K562 (cell line): ENCODE measurements around the gene HS2ST1. TPM values are rescaled to one million over a fixed set of nuclear protein-coding genes. Genes with fewer than 3 reads are reported as not detected.
A peak's percentile ranks its signal among the peaks of the same experiment; 100 is the strongest.

Source experiments
- BRF1 ChIP-seq: IDR thresholded peaks from 3 replicates; pipeline ENCODE4 v1.6.1; 2011; ENCODE audit warnings: borderline replicate concordance, mild to moderate bottlenecking; ENCODE audit not compliant: insufficient read length; ENCODE audit errors: extremely low read depth
- CBX5 ChIP-seq: IDR thresholded peaks from 2 replicates; pipeline ENCODE4 v1.6.1; 2014; ENCODE audit warnings: low read depth, borderline replicate concordance
- CREB5 ChIP-seq: fragments of 250-450 bp; sonication (Bioruptor Pico); IDR thresholded peaks from 2 replicates; pipeline ENCODE4 v1.5.0; 2020; ENCODE audit warnings: mild to moderate bottlenecking
- ELF2 ChIP-seq: fragments of 250-450 bp; sonication (Bioruptor Pico); IDR thresholded peaks from 2 replicates; pipeline ENCODE4 v1.5.0; 2021; ENCODE audit warnings: mild to moderate bottlenecking
- ERF ChIP-seq: fragments of 450-650 bp; formaldehyde crosslinking; IDR thresholded peaks from 2 replicates; pipeline ENCODE4 v1.4.0; 2020; ENCODE audit warnings: mild to moderate bottlenecking, mixed read lengths
- FOXM1 ChIP-seq, 2 experiments: fragments of 450-650 bp in 1 of 2; sonication (generic) in 1 of 2; formaldehyde crosslinking in 1 of 2; IDR thresholded peaks; 2 replicates each; pipeline versions ENCODE4 v1.6.1 to v1.9.0; 2017 to 2022; ENCODE audit warnings: low read depth in 2 of 2, mild to moderate bottlenecking in 2 of 2, missing genetic modification reagents in 1 of 2, moderate library complexity in 1 of 2
- MAFF ChIP-seq: IDR thresholded peaks from 2 replicates; pipeline ENCODE4 v1.6.1; 2012; ENCODE audit warnings: low read length, improper control_type of control experiment
- NFE2L1 ChIP-seq: fragments of 450-650 bp; IDR thresholded peaks from 2 replicates; pipeline ENCODE4 v1.6.1; 2016; ENCODE audit warnings: missing genetic modification characterization, low read depth, mild to moderate bottlenecking, missing compliant biosample characterization, moderate library complexity, borderline replicate concordance
- POLR2A ChIP-seq: fragments of 450-650 bp; conservative IDR thresholded peaks from 2 replicates; pipeline ENCODE4 v1.6.1; 2016
- POLR3A ChIP-seq: IDR thresholded peaks from 2 replicates; pipeline ENCODE4 v1.6.1; 2011; ENCODE audit warnings: borderline replicate concordance, mild to moderate bottlenecking, moderate library complexity; ENCODE audit not compliant: insufficient read length, insufficient read depth; ENCODE audit errors: extremely low read depth
- SRSF9 ChIP-seq: fragments of 200-400 bp; formaldehyde crosslinking; IDR thresholded peaks from 2 replicates; pipeline ENCODE4 v1.6.1; 2017; ENCODE audit warnings: low read depth, low read length, borderline replicate concordance
- XRCC5 ChIP-seq: fragments of 200-400 bp; formaldehyde crosslinking; IDR thresholded peaks from 2 replicates; pipeline ENCODE4 v1.6.1; 2017; ENCODE audit warnings: low read depth, mild to moderate bottlenecking, low read length
- ZBTB17 ChIP-seq: fragments of 450-650 bp; formaldehyde crosslinking; IDR thresholded peaks from 2 replicates; pipeline ENCODE4 v1.4.0; 2020; ENCODE audit warnings: mild to moderate bottlenecking
- ZKSCAN1 ChIP-seq: fragments of 150-350 bp; IDR thresholded peaks from 2 replicates; pipeline ENCODE4 v1.6.1; 2016; ENCODE audit warnings: low read depth, low read length
- ZNF263 ChIP-seq: sonication (generic); formaldehyde crosslinking; IDR thresholded peaks from 2 replicates; pipeline ENCODE4 v1.8.0; 2022; ENCODE audit warnings: mild to moderate bottlenecking, missing genetic modification reagents, borderline replicate concordance
- ZNF280B ChIP-seq: fragments of 250-450 bp; sonication (Bioruptor Pico); IDR thresholded peaks from 2 replicates; pipeline ENCODE4 v1.5.1; 2021; ENCODE audit warnings: mild to moderate bottlenecking
- ZNF778 ChIP-seq: fragments of 450-650 bp; formaldehyde crosslinking; IDR thresholded peaks from 2 replicates; pipeline ENCODE4 v1.4.0; 2020; ENCODE audit warnings: mild to moderate bottlenecking, moderate library complexity
- polyA plus RNA-seq, 8 experiments: library from polyadenylated mRNA; depleted of rRNA in 4 of 8; stranded (reverse) in 5 of 8; unstranded in 3 of 8; fragments of >200 nt; fragmentation: Nextera tagmentation in 2 of 8; fragmentation: Illumina TruSeq in 1 of 8; extraction: Ambion mirVana in 2 of 8; extraction: Trizol in 1 of 8; gene quantifications; 2 replicates each; pipeline versions ENCODE4 v1.2.1 to v1.2.3, GENCODE V29; 2011 to 2014; ENCODE audit warnings: inconsistent platforms in 1 of 8, missing spikeins in 1 of 8
- total RNA-seq, 7 experiments: library from RNA; depleted of rRNA in 6 of 7; stranded (reverse); fragments of >200 nt in 6 of 7; fragmentation: Illumina TruSeq in 2 of 7; extraction: Trizol in 2 of 7; gene quantifications; 2 replicates each; pipeline versions ENCODE4 v1.2.1 to v1.2.3, GENCODE V29; 2011 to 2021; ENCODE audit warnings: low replicate concordance in 1 of 7
- TF ChIP-seq, protein P1 (sequence below), 3 experiments: fragments of 200-800 bp in 1 of 3; sonication (Bioruptor generic) in 1 of 3; sonication (generic) in 1 of 3; formaldehyde crosslinking in 1 of 3; IDR thresholded peaks; 2 replicates each; pipeline versions ENCODE4 v1.6.1 to v1.8.0; 2016 to 2022; ENCODE audit warnings: mild to moderate bottlenecking in 2 of 3, missing compliant biosample characterization in 2 of 3, missing genetic modification characterization in 2 of 3, missing genetic modification reagents in 1 of 3
- TF ChIP-seq, protein P2 (sequence below): fragments of 250-450 bp; sonication (Bioruptor Pico); IDR thresholded peaks from 2 replicates; pipeline ENCODE4 v1.4.0; 2020
- TF ChIP-seq, protein P3 (sequence below): fragments of 250-450 bp; sonication (Bioruptor Pico); IDR thresholded peaks from 2 replicates; pipeline ENCODE4 v1.9.0; 2021; ENCODE audit warnings: mild to moderate bottlenecking, inconsistent platforms

HS2ST1 gene
- total and polyA plus RNA-seq, 9 of the 15 experiments (the other 6 are each of a cell fraction or from before 2014, with no cell fraction given) = 7.7 to 43.3 (median 25.8) TPM

DNA sequence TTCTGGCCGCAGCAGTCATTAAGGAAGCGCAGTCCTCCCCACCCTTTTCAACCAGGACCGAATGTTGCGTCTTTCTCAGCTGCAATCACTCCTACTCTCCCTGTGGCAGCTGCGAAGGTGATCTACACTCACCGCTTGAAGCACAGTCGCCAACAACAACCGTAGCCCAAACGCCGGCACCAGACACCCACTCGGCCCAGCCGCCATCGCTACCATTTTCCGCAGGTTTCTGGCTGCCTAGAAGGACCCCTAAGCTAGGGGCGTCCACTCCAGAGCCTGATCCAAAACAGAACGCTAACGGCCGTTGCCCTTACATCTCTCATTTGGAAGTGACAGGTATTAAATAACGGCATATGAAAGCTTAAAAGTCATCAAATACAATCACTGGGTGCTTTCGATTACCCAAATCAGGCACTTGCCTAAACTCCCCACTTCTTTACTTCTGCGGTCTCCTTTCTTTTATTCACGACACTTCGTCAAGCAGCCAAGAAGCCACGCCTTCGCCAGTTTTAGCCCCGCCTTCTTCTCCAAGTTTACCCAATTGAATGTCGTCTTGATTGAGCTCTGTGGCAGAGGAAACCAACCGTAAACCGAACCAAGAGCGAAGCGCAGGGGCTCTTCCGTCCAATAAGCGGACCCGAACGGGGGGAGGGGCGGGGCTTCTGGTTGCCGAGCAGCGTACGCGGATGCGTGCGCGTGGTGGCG lies 387 bp upstream of the HS2ST1 start, which contains the start of gene SELENOF (continued):
- TF ChIP-seq ZNF263 (CRISPR knock-in tag) = peak; percentile 59; the same call in 1 of the 2 replicates
- no peak for TF ChIP-seq ZKSCAN1
- TF ChIP-seq ZNF280B = no peak
- 0 out of 2 replicates have a peak, but pooled peaks have one; percentile 57 for TF ChIP-seq ERF (CRISPR knock-in tag)
- peak; percentile 46; the same call in 1 of the 2 replicates for TF ChIP-seq FOXM1 (IDR thresholded peaks at IDR 0.05; ENCODE audit: low read depth)
- no peak for TF ChIP-seq FOXM1 (CRISPR knock-in tag; IDR thresholded peaks at IDR 0.05; ENCODE audit: low read depth)
- TF ChIP-seq, protein P1, sequence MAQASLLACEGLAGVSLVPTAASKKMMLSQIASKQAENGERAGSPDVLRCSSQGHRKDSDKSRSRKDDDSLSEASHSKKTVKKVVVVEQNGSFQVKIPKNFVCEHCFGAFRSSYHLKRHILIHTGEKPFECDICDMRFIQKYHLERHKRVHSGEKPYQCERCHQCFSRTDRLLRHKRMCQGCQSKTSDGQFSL (CRISPR knock-in tag; IDR thresholded peaks at IDR 0.05) = no peak
- TF ChIP-seq, protein P1 (tag; IDR thresholded peaks at IDR 0.05) = no peak
- no peak for TF ChIP-seq MAFF
- no peak for TF ChIP-seq NFE2L1
- TF ChIP-seq POLR2A = peak; percentile 93
- TF ChIP-seq SRSF9 = no peak
- no peak for TF ChIP-seq CREB5
- TF ChIP-seq CBX5 = no peak
- TF ChIP-seq XRCC5 = peak; percentile 77; the same call in 1 of the 2 replicates
- TF ChIP-seq, protein P2, sequence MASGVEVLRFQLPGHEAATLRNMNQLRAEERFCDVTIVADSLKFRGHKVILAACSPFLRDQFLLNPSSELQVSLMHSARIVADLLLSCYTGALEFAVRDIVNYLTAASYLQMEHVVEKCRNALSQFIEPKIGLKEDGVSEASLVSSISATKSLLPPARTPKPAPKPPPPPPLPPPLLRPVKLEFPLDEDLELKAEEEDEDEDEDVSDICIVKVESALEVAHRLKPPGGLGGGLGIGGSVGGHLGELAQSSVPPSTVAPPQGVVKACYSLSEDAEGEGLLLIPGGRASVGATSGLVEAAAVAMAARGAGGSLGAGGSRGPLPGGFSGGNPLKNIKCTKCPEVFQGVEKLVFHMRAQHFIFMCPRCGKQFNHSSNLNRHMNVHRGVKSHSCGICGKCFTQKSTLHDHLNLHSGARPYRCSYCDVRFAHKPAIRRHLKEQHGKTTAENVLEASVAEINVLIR (CRISPR knock-in tag) = no peak
- no peak for TF ChIP-seq ZNF778
- 0 out of 2 replicates have a peak, but pooled peaks have one; percentile 9 for TF ChIP-seq ELF2 (CRISPR knock-in tag)
- TF ChIP-seq, protein P3, sequence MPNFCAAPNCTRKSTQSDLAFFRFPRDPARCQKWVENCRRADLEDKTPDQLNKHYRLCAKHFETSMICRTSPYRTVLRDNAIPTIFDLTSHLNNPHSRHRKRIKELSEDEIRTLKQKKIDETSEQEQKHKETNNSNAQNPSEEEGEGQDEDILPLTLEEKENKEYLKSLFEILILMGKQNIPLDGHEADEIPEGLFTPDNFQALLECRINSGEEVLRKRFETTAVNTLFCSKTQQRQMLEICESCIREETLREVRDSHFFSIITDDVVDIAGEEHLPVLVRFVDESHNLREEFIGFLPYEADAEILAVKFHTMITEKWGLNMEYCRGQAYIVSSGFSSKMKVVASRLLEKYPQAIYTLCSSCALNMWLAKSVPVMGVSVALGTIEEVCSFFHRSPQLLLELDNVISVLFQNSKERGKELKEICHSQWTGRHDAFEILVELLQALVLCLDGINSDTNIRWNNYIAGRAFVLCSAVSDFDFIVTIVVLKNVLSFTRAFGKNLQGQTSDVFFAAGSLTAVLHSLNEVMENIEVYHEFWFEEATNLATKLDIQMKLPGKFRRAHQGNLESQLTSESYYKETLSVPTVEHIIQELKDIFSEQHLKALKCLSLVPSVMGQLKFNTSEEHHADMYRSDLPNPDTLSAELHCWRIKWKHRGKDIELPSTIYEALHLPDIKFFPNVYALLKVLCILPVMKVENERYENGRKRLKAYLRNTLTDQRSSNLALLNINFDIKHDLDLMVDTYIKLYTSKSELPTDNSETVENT (CRISPR knock-in tag) = no peak
- no peak for TF ChIP-seq BRF1
- TF ChIP-seq ZBTB17 (CRISPR knock-in tag) = no peak
- TF ChIP-seq POLR3A = no peak
